GM19193 (cell line): ENCODE measurements around the gene CMSS1.

ENCODE experiments used
- POLR2A ChIP-seq: IDR thresholded peaks from 4 replicates; pipeline ENCODE4 v1.6.1; 2011; ENCODE audit not compliant: insufficient read depth, insufficient read length; ENCODE audit errors: extremely low read depth

The CMSS1 gene

GRCh38 chr3:100023595-100023994 is 205.9 kb downstream of the CMSS1 start:
- no peak for TF ChIP-seq POLR2A

- no peak for TF ChIP-seq POLR2A
Measured at GRCh38 chr3:100024520-100025303, 207.1 kb downstream of the CMSS1 start.

- TF ChIP-seq POLR2A = no peak
Measured at GRCh38 chr3:100027321-100027720, 209.7 kb downstream of the CMSS1 start.

GRCh38 chr3:100029052-100029451 is 211.4 kb downstream of the CMSS1 start:
- no peak for TF ChIP-seq POLR2A

GRCh38 chr3:100029689-100030088 is 212.0 kb downstream of the CMSS1 start:
- TF ChIP-seq POLR2A = no peak

GRCh38 chr3:100030346-100030745 is 212.7 kb downstream of the CMSS1 start:
- no peak for TF ChIP-seq POLR2A

GRCh38 chr3:100030914-100031425 is 213.3 kb downstream of the CMSS1 start:
- no peak for TF ChIP-seq POLR2A

GRCh38 chr3:100032243-100032642 is 214.6 kb downstream of the CMSS1 start:
- no peak for TF ChIP-seq POLR2A

- TF ChIP-seq POLR2A = no peak
Measured at GRCh38 chr3:100033184-100033583, 215.5 kb downstream of the CMSS1 start.

- no peak for TF ChIP-seq POLR2A
Measured at GRCh38 chr3:100033903-100034471, 216.3 kb downstream of the CMSS1 start.

GRCh38 chr3:100039075-100039474 is 221.4 kb downstream of the CMSS1 start:
- no peak for TF ChIP-seq POLR2A

GRCh38 chr3:100040451-100041225 is 223.0 kb downstream of the CMSS1 start:
- TF ChIP-seq POLR2A = no peak

GRCh38 chr3:100041328-100041749 is 223.7 kb downstream of the CMSS1 start:
- no peak for TF ChIP-seq POLR2A

- no peak for TF ChIP-seq POLR2A
Measured at GRCh38 chr3:100042166-100042981, 224.7 kb downstream of the CMSS1 start.
